Head of caudate nucleus (tissue), 42 donors: ENCODE results near the gene MCFD2.
"Not testable (repeated sequence)": the region's sequence is repeated elsewhere in the genome, so short reads cannot be mapped to it uniquely, and the experiment has no call there.

ENCODE experiments used
- DNase-seq, 42 donors: peaks; one replicate each; pipeline versions ENCODE4 v3.0.0 to v3.0.0-alpha.2; 2020 to 2021; ENCODE audit warnings: mixed read lengths in 7 of 42
- intact Hi-C: fragments of 100-400 bp; cut with DNase I; formaldehyde crosslinking; loops from one replicate; pipeline ENCODE4 v1.15.0; 2022

The MCFD2 gene

DNA sequence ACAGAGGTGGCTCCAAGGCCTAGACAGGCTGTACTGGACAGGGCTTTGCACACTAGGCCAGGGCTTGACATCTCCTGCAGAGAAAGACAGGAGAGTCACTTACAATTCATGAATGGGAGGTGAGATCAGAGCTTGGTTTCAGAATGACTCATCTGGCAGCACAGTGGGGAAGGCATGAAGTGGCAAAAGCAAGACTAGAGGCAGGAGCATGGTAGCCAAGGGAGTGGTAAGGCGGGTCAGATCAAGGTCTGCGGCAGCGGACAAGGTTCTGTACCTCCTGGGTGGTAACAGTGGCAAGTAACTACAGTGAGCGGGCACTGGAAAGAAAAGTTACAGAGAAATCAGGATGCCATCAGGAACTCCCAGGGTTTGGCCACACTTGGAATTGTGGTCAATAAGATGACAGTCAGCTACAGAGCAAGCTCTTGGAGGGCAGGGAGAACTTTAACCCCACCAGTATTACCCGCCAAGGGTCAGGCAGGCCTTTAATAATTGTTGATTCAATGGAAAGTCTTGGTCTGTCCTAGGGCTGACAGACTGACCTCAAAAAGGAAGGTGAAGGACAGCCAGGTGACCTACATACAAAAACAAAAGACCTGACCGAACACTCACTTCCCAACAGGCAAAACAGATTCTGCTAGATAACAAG is 5.7 kb downstream of the MCFD2 start:
- DNase-seq: peak in 2 of 42 donors; percentile 28 to 49
- intact Hi-C loops: no loop called here

DNA sequence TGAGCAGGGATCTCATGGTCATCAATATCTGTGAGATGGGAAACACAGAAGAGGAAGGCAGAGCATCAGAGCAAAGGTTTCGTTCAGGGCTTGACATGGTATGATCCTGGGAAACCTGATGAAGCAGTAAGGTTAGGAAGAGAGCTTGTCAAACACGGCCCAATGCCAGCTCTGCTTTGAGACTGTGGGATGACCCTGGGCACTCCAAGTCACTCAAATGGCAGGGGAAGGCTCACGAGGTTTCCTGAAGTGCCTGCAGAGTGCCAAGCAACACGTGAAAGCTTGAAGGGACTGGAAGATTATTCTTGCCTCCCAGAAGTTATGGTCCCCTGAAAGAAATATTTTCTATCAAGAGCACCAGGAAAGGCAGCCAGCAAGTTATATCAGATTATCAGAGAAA is 6.5 kb downstream of the MCFD2 start:
- intact Hi-C loops: no loop called here
- no peak for DNase-seq

DNA sequence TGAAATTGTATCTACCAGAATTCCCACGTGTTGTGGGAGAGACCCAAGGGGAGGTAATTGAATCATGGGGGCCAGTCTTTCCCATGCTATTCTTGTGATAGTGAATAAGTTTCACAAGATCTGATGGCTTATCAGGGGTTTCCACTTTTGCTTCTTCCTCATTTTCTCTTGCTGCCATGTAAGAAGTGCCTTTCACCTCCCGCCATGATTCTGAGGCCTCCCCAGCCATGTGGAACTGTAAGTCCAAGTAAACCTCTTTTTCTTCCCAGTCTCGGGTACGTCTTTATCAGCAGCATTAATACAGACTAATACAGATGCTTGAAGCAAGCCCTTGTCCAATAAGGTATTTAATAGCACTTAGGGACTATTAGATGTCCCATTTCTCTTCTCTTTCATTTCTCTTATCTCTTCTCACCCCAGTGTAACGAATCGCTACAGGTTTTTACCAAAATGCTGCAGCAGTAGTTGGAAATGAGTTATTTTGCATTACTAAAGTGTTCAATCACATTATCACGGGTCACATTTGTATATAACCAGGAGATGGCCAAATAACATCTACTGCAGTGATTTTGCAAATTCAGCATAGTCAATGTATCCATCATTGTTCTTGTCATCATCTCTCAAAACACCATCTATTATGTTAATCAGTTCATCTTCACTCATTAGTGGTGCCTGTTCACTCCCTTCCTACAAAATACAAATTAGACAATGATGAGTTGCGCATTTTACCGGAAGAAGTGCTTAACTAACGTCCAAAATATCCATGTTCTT is 10.5 kb downstream of the MCFD2 start:
- intact Hi-C loops, DNase-seq: not testable (repeated sequence)

DNA sequence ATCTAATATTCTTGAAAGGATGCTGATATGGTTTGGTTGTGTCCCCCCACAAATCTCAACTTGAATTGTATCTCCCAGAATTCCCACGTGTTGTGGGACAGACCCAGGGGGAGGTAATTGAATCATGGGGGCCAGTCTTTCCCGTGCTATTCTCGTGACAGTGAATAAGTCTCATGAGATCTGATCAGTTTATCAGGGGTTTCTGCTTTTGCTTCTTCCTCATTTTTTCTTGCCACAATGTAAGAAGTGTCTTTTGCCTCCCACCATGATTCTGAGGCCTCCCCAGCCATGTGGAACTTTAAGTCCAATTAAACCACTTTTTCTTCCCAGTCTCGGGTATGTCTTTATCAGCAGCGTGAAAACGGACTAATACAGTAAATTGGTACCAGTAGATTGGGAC is 12.6 kb downstream of the MCFD2 start:
- intact Hi-C loops, DNase-seq: not testable (repeated sequence)

DNA sequence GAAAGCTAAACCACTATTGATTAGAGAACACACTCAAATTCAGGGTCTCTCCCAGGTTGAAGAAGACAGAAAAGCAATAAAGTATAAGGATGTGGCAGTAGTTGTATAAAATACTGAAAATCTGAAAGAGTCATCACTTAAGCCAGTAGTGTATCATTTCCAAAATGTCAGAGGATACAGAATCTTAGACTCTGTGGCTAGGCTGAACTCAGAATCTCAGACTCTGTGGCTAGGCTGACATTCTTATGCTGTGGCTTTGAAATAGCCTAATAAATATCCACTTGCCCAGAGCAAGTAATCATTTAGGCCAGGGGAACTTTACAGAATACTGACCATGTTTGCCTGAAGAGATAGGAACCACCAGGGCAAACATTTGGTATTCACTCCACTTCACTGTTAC is 13.1 kb downstream of the MCFD2 start:
- intact Hi-C loops: no loop called here
- no peak for DNase-seq

DNA sequence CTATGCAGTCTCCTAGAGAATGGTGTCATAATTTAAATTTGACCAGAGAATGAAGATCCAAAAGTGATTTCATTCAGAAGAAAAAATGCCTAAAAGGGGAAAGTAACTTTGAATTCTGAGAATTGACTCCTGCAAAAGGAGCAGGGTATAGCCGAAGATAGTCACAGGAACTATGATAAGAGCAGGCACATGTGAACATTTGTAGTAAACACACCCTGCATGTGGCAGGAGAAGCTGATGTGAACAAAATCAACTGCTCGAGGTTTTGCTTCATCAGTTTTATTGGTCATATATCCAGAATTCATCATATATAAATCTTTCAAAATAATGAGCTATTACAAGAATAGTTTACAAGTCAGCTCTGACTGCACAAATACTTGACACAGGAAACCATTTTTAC is 14.0 kb downstream of the MCFD2 start:
- DNase-seq: no peak
- intact Hi-C loops: no loop called here

DNA sequence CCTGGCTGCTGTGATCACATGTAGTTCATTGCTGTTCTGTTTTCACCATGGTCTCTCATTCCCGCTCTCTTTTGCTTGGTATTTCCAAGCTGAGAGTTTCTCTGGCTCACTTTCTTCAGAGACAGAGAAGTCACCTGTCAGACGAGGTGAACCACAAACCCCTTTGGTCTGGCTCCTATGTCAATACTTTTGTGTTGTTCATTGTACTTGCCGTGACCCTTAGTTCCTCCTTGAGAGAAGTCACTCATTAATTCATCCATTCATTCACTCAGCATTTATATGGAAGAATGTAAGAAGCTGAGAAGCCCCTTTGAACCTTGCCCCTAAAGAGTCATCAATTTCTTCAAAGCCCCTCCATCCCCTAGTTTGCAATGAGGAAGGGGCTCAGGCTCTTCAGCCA is 15.2 kb downstream of the MCFD2 start:
- no peak for DNase-seq
- intact Hi-C loops: no loop called here

DNA sequence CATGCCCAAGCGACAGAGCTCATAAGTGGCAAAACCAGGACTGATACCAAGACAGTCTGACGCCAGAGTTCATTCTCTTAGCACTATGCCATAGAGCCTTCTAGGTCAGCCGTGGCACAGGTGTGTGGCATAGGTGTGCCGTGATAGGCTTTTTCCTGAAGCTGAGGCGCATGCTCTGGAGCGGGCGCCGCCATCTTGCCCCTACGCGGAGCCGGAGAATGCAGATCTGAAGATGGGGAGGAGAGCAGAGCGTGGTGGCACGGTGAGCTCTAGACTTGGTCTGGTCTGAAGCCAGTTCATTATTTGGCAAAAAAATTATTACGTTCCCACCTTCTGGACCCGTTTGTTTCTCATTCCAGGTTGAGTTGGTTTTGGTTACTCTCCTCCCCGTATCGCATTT is 16.6 kb downstream of the MCFD2 start:
- intact Hi-C loops: no loop called here
- no peak for DNase-seq

DNA sequence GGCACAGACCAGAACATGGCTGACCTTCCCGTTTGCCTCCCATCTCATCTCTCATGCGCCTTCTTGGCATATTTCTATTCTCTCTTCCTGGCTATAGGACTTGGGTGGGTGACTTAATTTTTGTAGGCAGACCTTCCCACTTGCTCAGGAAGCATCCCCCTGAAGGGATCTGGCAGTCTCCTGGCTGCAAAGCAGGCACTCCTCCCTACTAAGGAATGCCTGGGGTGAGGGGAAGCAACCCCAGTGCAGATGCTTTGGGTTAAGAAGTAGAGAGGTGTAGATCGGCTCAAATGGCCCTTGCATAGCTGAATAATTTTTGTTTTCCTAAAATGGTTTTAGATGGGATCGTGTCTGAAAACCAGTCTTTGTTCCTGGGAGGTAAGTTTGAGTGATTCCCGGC is 17.6 kb downstream of the MCFD2 start:
- DNase-seq: no peak
- intact Hi-C loops: no loop called here

DNA sequence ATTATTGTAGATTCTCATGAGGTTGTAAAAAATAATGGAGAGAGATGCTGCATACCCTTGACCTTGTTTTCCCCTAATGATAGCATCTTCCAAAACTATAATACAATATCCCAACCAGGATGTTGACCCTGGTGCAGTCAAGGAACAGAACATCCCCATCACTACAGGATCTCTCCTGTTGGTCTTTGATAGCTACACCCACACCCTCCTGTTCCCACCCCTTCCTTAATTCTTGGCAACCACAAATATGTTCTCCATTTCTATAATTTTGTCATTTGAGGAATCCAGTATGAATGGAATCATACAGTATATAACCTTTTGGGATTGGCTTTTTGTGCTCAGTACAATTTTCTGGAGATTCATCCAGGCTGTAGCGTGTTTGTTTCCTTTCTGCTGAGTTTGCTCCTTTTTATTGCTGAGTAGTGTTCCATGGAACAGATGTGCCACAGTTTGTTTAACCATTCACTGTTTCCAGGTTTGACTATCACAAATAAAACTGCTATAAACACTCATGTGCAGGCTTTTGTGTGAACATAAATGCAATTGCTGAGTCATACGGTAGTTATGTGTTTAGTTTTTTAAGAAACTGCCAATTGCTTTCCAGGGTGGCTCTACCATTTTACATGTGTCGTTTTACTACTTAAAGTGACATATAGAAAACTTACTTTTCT is 22.2 kb downstream of the MCFD2 start:
- intact Hi-C loops: no loop called here
- no peak for DNase-seq

DNA sequence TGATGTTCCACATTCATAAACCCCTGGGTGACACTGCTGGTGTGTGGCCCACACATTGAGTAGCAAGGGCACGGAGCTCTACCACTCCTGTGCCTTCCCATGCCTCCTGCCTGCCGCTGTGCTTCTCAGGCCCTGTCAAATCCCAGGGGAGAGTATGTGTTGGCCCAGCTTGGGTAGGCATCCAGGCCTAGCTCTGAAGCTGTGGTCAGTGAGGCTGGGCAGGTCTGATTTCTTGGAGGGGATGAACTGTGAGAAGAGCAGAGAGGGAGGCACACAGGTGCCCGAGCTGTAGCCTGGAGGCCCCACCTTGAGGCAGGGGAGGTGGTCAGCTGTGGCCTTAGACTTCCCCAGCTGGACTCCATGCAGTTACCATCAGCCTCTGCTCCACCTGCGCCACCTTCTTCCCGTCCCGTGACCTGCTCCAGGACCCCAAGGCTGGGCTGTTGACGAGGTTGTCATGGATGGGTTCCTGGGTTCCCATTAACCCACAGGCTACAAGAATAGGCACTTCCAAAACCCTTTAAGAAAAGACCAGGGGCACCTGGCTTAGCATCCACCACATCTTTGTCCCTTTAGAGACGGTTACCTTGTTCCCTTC is 23.6 kb downstream of the MCFD2 start:
- DNase-seq: peak in 1 of 42 donors; percentile 12
- intact Hi-C loops: no loop called here

DNA sequence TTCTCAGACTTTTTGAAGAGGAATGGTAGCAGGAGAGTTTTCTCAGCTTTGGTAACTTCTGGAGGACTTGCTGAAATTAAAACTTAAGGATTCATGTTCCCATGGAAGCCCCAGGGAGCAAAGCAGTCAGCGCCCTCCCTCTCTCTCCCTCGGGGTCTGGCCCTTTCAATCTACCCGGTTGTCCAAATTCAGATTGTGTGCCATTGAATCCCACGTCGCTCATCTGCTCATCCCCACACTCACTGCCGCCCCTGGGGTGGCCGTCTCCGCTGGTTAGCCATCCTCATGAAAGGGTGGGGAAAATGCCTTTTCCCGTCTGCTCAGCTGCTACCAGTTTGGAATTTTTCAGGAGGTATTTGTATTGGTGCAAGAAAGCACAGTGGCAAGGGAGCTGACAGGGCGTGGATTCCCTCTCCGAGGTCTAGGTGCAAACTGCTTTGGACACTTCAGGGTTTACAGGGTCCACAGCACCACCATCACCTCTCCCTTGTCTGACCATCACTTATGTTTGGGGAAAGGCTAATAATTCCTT is 27.1 kb downstream of the MCFD2 start:
- peak in 1 of 42 donors; percentile 25 for DNase-seq
- intact Hi-C loops: loop anchor here (5.0 kb wide), 1 partner anchor 256 kb away; no protein-coding TSS in a partner anchor

DNA sequence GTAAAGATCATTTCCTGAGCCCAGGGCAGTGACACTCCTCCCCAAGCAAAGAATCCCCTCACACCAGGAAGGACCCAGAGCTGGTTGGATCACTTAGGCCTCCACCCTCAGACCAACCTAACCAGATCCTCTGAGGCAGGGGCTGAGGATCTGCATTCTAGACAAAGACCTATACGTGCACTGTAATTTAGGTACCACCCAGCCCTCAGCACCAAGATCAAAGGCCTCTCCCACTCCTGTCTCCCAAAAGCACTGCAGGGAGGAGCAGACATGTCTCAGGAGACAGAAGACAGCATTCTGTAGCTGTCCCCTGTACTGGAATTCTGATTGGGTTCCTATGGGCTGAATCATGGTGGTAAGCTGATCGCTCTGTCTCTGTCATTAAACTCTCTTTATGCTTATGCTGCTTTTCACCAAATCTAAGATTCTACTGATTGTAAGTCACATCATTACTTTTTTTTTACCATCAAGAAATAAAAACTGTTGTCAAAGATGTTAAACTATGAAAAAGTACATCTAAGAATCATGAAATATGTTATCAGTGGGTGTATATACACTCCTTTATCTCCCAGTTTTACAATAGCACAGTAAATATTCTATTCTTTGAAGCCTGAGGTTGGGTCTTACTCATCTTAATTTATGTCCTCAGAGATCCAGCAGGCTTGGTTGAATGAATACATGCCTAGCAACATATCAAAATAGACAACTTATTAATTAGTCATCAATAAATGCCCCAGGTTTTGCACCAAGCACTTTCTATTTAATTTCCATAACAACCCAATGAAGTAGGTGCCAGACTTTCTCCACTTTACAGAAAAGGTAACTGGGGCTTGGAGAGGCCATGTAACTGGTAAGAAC is 28.3 kb downstream of the MCFD2 start:
- intact Hi-C loops: loop anchor here (5.0 kb wide), 1 partner anchor 255 kb away; no protein-coding TSS in a partner anchor
- DNase-seq: peak in 1 of 42 donors; percentile 10

DNA sequence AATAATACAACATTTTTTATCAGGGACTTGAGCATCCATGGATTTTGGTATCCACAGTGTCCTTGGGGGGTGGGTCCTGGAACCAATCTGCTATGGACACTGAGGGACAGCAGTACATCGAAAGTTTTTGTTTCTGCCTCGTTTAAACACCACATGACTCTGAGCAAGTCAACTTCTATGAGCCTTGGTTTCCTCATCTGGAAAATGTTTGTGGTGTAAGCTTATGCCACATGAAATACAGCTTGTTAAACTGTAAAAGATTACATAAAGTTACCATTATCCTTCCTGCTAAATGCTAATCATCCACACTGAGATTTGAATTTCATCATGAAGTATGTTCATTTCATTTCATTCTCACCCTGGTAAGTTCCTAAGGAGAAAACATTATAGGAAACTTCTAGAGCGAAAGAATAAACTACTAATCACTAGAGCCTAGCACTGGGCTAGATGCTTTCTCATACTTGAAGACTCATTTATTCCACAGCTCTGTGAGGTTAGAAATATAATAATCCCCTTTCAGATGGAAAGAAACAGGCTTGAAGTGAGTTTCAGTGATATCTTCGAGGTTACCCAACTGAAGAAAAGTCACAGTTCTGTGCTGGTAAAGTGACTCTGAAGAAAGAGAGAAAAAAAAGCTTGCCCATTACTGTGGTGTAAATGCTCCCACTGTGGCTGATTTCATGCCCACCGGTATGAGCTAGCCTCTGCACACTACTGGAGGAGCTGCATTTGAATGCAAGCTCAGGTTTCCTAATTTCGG is 29.2 kb downstream of the MCFD2 start:
- DNase-seq: no peak
- intact Hi-C loops: loop anchor here (5.0 kb wide), 1 partner anchor 254 kb away; no protein-coding TSS in a partner anchor

DNA sequence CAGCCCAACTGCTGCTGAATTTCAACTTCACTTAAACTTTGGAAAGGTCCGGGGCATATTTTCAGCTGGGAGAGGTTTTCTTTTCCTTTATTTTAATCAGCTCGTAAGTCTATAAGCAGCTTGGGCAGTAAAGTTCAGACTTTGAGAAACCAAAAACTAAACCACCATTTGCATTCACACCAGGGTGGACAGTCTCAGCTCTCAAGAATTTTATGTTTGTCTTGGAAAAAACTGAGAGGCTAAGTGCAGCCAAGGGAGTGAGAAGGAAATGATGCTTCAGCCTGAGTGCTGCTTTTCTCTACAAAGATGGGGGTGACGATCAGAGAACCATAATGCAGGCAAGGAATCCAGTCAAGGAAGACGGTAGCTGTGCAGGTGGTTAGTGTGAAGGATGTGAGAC is 30.2 kb downstream of the MCFD2 start:
- DNase-seq: no peak
- intact Hi-C loops: loop anchor here (5.0 kb wide), 1 partner anchor 253 kb away; no protein-coding TSS in a partner anchor

DNA sequence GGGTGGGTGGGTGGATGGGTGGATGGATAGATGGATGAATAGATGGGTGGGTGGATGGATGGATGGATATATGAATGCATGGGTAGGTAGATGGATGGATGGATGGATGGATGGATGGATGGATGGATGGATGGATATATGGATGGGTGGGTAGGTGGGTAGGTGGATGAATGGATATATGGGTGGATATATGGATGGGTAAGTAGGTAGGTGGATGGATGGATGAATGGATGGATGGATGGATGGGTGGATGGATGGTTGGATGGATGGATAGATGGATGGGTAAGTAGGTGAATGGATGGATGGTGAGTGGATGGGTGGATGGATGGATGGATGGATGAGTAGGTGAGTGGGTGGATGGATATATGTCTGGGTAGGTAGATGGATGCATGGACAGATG is 36.1 kb downstream of the MCFD2 start:
- no peak for DNase-seq
- intact Hi-C loops: no loop called here

DNA sequence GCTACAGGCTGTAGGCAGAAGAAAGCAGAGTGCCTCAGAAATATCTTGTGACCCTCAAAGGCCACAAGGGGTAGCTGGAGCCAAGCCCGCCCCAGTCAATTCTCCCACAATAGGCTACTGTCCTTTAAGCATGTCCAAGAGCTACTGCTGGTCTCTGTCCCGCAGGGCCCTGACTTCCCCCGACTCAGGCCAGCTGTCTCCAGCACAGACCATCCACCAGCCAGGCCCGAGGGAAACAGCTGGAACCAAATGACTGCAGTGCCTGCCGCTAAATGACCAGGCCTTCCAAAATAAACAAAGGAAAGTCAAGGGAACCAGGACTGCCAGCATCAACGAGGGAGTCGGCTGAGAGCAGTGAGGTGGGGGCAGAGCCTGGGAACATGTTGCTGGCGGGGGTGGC is 36.7 kb downstream of the MCFD2 start:
- DNase-seq: peak; percentile 43 to 86 (median 70)

More for the DNA sequence above, 36.7 kb downstream of the MCFD2 start:
- intact Hi-C loops: no loop called here
